Measurements from ENCODE around the gene HOOK2.

- TF ChIP-seq POLR2AphosphoS5 (IDR thresholded peaks at IDR 0.05; ENCODE audit: low read depth, low read length), result no peak
- no peak for TF ChIP-seq CTCF (IDR thresholded peaks at IDR 0.05)
- TF ChIP-seq REST (IDR thresholded peaks at IDR 0.05; ENCODE audit: insufficient read depth in 1 of 2, low read depth in 2 of 2, low read length in 1 of 2), result no peak
- TF ChIP-seq SIN3A (IDR thresholded peaks at IDR 0.05; ENCODE audit: borderline replicate concordance, insufficient read depth, low read depth, low read length), result no peak
Measured at GRCh38 chr19:12792853-12793289, 17.5 kb upstream of the HOOK2 start.

All from Panc1 (cell line).